Activated naive CD4-positive, alpha-beta T cell treated with anti-CD3 and anti-CD28 coated beads, Interleukin-2, amount 50 U/mL, for 16 hours (primary cell): ENCODE data around the gene TMEM256.

Source experiments
- DNase-seq: peaks from one replicate; pipeline ENCODE4 v3.0.0-alpha.2; 2020

The TMEM256 gene

DNA sequence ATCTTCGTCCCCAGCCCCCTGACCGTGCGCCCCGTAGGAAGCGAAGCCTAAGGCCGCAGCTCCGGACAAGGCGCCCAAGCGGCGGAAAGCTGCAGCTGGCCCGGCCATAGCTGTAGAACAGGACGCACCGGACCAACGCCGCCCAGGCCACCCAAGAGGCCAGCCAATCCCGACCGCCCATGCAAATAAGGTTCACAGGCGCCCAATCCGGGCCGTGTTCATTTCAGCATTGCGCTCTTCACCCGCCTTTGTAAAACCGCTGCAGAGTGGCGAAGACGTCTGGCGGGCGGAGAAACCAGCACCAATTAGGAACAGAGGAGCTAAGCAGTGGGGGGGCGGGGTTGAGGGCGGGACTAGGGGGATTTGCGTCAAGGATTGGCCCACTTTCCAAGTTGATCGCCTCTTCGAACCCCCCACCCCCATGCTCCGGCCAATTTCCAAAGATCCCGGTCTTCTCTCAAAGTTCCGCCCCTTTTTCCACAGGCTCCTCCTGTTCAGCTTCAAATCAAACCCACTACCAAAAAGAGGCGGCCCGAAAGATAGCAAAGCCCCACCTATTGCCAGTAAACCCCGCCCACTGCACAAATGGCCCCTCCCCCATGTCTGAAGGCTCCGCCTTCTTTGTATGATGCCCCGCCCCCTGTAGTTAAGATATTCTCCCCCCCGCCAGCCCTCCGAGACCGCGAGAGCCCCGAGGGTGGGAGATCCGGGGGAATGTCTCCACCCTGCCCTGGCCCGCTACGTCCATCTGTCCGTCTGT lies at the start of gene TMEM256:
Gene TMEM256 (minus strand): TSS at position 121 of the 760 bp plus-strand sequence. CDS start 13 bp downstream, at position 108.
- peak; percentile 94 for DNase-seq

DNA sequence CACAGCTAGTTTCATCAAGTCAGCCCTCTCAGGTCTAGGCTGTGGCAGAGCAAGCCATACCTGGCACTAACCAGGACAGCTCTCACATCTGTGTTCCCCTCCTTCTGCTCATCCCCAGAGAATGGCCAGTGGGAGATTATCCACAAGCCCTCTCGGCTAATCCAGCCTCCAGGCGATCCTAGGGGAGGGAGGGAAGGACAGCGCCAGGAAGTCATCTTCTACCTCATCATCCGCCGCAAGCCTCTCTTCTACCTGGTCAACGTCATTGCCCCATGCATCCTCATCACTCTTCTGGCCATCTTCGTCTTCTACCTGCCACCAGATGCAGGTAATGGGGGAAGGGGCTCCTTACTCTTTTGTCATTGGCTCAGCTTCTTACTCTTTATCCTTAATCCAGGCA lies 44.6 kb upstream of the TMEM256 start:
- DNase-seq, result no peak

DNA sequence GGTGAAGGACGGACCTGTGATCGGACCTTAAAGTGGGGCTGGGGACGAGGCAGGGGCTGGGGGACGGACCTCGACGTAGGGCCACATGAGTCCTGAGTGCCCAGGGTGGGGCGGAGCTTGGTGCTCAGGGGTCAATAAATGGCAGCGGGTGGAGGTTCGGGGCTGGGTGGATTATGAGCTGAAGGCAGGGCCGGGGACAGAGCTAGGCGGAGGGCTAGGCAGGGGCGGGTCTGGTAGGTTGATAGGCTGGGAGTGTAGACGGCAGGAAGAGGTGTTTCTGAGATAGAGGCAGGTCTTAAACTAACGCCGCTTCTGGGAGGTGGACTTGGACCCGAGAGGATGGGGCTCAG lies 41.7 kb upstream of the TMEM256 start:
- DNase-seq, result peak; percentile 30

DNA sequence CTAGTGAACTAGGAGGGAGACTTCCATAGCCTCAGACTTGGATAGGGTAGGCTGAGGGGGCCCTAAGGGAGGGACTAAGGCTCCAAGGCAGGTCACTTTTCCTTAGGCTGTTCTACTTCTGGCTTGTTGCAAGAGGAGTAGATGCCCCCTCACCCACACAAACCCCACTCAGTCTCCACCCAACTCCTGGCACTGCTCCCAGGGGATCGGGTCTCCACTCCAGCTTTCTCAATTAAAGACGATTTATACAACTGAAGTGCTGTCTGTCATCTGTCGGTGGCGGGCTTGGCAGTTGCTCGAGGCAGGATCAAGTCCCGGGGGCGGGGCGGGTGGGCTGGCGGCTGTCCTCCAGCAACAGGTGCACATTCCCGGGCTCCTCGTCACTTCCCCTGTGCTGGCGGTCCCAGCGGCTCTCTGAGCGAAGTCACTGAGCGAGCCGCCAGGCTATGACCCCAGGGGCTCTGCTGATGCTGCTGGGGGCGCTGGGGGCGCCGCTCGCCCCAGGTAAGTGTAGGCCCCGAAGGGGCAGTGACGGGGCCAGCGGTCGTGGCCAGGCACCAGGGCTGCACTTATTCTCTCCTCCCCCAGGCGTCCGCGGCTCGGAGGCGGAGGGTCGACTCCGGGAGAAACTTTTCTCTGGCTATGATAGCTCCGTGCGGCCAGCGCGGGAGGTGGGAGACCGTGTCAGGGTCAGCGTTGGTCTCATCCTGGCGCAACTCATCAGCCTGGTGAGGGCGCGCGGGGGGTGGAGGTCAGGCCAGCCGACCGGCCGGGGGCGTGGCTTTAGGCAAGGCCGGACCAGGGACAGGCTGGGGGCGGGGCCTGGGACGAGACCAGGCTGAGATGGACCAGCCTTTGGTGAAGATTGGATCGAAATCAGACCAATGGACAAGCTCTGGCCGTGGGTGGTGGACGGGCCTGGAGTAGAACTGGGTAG lies 41.1 kb upstream of the TMEM256 start, which contains the start of gene CHRNB1:
Gene CHRNB1 (plus strand): TSS at position 380 of the 937 bp plus-strand sequence. CDS start 67 bp downstream, at position 447.
- no peak for DNase-seq

DNA sequence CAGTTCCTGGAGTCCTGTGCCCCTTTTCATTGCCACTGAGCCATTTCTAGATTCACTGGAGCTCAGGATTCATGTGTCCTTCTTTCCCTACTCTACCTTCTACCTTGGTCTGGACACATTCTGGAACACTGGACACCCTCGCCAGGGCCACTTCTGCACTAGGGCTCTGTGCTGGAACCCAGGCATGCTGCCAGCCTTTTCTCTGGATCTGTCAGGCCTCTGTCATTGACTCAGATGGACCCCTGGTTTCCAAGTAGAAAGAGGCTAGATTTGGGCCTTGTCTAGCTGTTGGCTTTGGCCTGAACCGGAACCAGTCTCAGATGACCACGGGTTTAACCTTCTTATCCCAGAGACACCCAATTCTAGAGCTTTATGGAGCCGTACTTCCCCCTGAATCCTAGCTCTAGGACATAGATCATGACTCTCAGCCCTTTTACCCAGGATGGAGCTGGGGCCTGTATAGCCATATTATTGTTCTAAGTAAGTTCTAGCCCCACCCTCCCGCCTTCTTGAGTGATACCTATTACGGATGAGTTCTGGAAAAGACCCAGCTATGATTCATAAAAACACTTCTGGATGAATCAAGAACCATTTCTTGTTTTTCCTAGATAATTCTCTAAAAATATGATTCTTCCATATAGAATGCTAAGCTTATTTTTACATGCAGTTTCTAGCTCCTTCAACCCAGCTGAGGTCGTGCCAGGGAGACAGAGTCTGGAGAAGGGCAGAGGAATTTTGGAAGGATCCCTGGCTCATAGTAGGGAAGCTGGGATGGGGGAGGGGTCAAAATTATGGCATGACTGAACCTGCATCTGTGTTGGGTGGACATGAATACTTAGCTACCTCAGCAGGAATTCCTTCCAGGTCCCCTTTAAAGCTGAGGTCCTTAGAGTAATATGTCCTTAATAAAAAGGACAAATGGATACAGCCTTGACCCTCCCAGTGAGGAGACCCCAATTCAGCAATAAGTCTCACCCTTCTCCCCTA lies 39.9 kb upstream of the TMEM256 start:
- no peak for DNase-seq

DNA sequence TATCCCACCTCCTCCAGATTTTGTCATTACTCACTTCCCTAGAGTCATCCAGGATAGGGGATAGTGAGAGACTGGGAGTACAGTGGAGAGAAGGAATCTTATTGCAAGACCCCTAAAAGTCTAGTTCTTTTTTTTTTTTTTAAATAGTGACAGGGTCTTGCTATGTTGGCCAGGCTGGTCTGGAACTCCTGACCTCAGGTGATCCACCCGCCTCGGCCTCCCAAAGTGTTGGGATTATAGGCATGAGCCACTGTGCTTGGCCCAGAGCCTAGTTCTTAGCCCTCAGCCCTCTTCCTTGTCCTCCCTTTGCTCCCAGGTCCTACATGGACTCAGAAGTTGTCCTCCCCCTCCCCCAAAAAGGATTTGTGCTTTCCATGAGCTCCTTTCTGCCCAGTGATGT lies 38.2 kb upstream of the TMEM256 start:
- no peak for DNase-seq

DNA sequence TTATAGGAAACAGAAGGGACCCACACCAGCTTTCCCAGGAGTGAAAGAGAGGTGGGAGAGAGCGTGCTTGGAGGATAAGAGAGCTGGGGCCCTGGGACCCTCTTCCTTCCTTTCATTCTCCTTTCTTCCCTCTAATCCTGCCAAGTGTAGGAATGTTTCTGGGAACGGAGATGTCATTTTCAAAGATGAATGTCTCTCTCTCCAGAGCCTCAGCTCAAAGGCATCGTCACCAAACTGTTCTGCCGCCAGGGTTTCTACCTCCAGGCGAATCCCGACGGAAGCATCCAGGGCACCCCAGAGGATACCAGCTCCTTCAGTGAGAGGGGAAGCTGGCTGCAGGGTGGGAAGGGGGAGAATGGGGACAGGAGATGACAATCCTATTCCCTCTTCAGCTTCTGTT lies 37.4 kb upstream of the TMEM256 start:
- no peak for DNase-seq

DNA sequence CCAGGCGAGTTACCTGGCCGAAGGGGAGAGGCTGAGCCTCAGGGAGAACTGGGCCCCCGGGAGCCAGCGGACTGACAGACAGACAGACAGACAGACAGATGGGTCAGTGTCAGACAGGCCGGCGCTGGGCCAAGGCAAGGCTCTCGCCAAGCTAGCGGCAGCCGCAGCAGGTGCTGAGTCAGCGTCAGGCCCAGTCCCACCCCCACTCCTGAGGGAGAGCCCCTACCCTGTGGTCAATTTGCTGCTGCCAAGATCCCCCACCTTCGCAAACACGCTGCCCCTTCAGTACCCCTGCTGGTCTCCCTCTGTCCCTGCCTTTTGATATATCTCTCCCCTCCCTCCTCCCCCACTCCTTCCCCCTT lies 36.9 kb upstream of the TMEM256 start:
- no peak for DNase-seq

DNA sequence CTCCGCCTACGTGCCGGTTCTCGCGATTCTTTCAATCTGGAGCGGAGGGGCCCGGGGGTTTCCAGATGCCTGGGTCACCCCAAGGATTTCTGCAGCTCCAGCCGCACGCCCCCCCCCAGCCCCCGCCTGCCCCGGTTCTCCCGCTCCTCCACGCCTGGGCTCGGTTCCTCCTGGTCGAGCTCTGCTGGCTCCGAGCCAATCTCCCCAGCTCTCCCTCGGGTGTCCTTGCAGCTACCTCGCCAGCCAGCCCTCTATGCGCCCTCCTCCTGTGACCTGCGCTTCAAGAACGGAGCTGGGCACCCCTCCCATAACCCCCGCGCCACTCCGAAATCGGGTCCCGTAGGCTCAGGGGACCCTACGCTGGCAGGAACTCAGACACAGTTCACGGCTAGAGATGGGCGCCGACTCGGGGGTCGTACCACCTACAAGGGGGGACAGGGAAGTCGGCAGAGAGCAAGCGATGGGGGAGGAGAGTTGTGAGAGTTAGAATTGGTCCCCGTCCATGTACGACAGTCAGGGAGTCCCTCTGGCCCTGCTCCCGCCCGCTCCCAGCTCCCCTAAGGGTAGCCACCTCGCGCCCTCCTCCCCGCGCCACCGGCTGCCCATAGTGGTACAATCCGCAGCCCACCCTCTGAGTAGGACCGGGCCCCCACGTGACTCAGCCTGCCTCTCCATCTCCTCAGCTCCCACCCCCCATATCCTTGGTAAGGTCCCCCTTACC lies 36.4 kb upstream of the TMEM256 start:
- DNase-seq, result peak; percentile 28

DNA sequence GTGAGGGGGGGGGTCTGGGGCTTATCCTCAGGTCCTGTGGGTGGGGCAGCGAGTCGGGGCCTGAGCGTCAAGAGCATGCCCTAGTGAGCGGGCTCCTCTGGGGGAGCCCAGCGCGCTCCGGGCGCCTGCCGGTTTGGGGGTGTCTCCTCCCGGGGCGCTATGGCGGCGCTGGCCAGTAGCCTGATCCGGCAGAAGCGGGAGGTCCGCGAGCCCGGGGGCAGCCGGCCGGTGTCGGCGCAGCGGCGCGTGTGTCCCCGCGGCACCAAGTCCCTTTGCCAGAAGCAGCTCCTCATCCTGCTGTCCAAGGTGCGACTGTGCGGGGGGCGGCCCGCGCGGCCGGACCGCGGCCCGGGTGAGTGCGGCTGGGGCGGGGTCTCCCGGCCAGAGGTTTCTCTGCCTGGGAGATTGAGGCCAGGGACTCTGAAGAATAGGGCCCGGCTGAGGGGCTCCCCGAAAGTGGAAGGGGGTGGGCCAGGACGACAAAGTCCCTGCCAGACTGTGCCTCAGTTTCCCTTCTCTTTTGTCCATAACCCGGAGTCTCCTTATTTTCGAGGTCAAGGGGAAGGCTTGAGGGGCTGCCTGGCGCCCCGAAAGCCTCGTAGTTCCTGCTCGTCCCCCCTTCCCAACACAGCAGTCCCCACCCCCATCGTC lies 35.7 kb upstream of the TMEM256 start, which contains the start of gene FGF11:
Gene FGF11 (plus strand): TSS at position 51 of the 651 bp plus-strand sequence. CDS start 109 bp downstream, at position 160.
- no peak for DNase-seq

DNA sequence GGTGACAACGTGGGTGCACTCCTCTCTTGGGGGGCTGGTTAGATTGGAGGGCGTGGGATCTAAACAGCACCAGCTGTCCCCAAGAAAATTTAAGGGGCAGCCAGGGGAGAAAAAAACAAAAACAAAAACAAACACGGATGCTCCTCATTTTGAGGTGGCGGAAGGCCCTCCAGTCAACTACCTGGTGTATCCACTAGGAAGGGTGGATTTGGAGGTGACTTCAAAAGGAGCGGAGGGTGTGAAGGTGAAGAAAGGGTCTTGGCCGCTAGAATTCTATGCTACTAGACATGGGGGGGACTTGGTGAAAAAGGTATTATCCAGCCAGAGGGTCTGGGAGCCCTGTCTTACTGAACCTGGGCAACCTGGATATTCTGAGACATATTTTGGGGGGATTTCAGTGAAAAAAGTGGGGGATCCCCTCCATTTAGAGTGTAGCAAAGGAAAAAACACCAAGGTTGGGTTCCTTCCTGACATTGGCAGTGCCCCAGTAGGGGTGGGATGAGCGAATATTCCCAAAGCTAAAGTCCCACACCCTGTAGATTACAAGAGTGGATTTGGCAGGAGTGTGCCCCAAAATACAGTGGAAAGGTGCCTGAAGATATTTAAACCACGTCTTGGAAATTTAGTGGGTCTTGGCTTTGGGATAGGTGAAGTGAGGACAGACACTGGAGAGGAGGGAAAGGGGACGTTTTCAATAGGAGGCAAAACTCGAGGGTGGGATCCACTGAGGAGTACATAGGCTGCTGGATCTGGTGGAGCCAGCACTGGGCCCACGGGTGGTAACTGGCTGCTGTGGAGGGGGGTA lies 35.0 kb upstream of the TMEM256 start:
- DNase-seq, result no peak

DNA sequence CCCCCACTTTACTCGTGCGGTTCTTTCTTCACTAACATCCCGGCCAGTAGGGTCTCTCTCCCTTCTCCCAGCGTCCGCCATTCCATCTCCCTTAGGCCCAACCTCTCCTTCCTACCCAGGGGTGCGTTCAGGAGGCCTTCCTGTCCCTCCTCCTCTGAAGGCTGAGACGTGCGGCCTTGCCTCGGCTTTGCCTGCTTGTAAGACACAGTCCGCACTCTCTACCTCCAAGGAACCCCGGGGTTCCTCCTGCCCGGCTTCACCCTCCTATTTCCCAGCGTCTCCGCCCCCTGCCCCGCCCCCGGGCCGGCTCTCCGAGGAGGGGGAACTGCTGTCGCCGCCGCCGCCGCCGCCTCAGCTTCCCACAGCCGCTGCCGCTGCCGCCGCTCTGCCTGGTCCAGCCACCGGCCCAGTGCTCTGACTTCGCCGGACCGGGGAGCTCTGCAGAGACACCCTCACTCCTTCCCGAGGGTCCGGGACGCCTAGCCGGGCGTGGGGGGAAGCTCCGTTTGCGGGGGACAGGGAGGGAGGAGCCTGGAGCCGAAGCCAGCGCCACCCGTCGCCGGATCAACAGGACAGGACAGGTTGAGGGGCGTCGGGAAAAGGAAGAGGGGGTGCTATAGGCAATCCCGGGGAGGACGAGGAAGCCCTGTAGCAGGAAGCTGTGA lies 34.2 kb upstream of the TMEM256 start:
- DNase-seq, result peak; percentile 74

DNA sequence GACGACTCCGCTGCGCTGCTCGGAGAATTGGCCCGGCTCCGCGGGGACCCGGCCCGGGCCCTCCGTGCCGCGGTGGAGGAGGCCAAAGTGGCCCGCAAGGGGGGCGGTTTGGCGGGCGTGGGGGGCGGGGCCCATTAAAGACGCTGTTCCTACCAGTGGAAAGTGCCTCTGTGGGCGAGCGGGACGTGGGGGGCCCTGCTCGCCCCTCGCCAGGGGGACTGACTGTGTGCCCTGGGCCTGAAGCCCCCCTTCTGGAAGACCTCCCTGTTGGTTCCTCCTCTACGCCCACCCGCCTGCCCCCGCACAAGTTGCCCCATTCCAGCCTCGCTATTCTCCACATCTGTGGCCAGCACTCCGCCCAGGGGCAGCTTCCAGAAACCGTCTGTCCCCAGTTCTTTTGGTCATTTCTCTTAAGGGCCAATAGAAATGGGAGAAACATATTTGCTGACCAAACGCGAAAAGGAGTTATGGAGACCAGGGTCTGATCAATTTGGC lies 33.5 kb upstream of the TMEM256 start:
- no peak for DNase-seq

DNA sequence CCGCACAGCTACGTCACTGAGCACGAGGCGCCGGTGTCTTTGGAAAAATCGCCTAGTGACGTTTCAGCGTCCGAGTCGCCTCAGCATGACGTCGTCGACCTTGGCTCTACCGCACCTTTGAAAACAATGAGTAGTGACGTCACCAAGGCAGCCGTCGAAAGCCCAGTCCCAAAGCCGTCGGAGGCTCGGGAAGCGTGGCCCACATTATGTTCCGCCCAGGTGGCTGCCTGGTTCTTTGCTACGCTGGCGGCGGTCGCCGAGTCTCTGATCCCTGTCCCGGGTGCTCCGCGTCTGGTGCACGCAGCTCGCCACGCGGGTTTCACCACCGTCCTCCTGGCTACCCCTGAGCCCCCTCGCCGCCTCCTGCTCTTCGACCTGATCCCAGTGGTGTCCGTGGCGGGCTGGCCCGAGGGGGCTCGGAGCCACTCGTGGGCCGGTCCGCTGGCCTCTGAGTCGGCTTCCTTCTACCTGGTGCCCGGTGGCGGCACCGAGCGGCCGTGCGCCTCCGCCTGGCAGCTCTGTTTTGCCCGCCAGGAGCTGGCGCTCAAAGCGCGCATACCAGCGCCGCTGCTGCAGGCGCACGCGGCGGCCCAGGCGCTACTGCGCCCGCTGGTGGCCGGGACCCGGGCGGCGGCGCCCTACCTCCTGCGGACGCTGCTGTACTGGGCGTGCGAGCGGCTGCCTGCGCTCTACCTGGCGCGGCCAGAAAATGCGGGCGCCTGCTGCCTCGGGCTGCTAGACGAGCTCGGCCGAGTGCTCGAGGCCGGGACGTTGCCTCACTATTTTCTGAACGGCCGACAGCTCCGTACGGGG lies 32.9 kb upstream of the TMEM256 start:
- DNase-seq, result peak; percentile 85

DNA sequence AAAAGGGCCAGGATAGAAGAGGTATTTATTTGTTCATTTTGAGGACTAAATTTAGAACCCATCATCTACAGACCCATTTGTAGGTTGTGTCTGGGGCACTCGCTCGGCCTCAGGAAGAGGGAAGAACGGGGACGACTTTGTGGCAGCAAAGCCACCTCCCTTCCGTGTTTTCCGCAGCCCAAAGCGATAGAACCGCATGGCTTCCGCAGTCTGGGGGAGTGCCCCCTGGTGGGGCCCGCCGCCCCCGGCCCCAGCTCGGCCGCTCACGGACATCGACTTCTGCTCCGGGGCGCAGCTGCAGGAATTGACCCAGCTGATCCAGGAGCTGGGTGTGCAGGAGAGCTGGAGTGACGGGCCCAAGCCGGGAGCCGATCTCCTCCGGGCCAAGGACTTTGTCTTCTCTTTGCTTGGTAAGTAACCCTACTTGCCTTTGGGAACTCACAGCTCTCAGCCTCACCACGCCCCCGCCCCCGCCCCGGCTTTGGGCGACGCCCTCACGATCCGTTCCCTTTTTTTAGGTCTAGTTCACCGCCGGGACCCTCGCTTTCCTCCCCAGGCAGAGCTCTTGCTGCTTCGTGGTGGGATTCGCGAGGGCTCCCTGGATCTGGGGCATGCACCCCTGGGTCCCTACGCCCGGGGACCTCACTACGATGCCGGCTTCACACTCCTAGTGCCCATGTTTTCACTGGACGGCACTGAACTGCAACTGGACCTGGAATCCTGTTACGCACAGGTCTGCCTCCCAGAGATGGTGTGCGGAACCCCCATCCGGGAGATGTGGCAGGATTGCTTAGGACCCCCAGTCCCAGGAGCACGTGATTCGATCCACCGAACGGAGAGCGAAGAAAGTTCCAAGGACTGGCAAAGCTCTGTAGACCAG lies 32.0 kb upstream of the TMEM256 start:
- peak; percentile 56 for DNase-seq

DNA sequence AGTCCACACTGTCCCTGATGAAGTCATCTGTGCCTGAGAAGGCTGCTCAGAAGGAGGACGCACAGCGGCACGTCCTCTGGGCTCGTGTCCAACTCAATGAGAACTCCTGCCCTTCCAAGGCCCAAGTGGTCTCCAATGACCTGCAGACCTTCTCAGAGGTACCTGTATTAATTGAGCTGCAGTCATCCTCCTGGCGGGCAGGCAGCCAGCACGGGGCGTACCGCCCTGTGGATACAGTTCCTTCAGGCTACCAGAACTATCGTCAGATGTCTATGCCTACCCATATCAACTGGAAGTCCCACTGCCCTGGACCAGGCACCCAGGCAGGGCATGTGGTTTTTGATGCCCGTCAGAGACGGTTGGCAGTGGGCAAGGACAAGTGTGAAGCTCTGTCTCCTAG lies 28.4 kb upstream of the TMEM256 start:
- no peak for DNase-seq

DNA sequence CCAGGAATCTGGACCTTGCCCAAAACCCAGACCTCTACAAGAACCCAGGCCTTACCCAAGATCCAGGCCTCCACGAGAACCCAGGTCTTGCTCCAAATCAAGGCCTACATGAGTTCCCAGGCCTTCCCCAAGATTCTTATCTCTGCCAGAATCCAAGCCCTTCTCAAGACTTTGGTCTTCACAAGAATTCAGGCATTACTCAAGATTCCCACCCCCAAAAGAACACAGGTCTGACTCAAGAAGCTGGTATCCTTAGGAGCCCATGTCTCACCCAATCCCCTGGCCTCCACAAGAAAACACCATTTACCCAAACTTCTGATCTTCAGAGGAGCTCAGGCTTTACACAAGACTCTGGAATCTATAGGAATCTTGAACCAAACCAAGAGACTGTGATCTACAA lies 27.3 kb upstream of the TMEM256 start:
- DNase-seq, result no peak

DNA sequence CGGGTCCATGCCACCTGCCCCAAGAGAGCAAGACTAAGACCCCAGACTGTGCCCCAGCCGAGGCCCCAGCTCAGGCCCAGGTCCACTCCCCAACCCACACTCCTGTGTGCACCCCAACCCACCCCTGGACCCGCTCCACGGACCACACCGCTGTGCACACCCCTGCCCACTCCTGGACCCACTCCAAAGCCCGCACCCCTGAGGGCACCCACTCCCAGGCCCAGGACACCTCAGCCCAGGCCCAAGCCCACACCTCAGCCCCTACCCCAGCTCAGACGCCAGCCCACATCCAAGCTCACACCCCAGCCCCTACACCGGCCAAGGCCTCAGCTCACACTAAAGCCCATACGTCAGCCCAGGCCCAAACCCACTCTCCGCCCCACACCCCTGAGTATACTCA lies 25.8 kb upstream of the TMEM256 start:
- DNase-seq, result no peak
